Measurements from ENCODE around the gene TPH2.

Gene TPH2

DNA sequence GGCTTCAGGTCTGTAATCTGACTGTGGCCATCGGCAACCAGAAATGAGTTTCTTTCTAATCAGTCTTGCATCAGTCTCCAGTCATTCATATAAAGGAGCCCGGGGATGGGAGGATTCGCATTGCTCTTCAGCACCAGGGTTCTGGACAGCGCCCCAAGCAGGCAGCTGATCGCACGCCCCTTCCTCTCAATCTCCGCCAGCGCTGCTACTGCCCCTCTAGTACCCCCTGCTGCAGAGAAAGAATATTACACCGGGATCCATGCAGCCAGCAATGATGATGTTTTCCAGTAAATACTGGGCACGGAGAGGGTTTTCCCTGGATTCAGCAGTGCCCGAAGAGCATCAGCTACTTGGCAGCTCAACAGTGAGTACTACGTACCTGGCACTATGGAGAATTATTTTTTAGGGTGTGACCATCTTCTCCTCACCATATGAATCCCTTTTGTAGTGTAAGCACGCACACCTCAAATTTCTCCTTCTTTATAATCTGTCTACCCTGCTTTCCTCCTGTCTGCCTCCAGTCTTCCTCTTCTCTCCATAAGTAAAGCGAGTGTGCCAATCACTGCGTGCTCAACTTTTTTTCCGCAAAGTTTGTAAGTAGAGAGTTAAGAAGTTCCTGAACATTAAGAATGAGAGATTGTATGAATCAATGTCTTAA, at the start of gene TPH2:
TPH2 (plus strand) TSS at position 118 of the 658 bp plus-strand sequence; CDS start at position 260, 142 bp downstream.
- Histone ChIP-seq H3K9me3 (ENCODE audit: control insufficient read depth in 2 of 2, low read length in 2 of 2) (no peaks in the 10 kb centered on the region), H3K9ac (ENCODE audit: low read depth in 1 of 2, low read length in 2 of 2) (no peak within 1 kb of the TSS), H3K27me3 (ENCODE audit: control insufficient read depth in 2 of 2, insufficient read depth in 2 of 2, low read length in 2 of 2) (peaks cover 2 to 10% of the 10 kb centered on the region in 2 donors), H3K27ac (ENCODE audit: low read depth in 2 of 2, low read length in 2 of 2) (no peak within 1 kb of the TSS), H3K36me3 (ENCODE audit: control insufficient read depth in 2 of 2, insufficient read depth in 2 of 2, low read length in 2 of 2) (no peaks in the 10 kb centered on the region), H3K4me1 (ENCODE audit: control insufficient read depth in 2 of 2, insufficient read depth in 2 of 2, low read length in 2 of 2) (no peaks in the 10 kb centered on the region), H3K4me3 (ENCODE audit: low read length in 2 of 2) (no peak within 1 kb of the TSS)

DNA sequence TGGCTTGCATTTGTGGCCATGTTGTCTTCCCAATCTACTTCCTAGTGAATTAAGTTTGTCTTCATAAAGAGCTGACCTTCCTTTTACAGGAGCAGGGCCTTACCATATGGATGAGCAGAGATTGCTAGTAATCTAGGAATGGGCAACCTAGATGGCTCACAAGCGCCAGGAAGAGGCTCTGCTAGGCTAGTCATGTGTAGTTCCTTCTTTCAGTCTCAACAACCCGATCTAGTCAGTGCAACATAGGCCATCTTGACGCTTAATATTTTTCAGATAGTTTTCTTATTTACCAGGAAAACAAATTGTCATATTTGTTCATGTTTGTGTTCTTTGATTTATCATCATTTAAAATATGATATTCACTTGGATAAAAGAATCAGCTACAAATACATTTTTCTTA, 48.2 kb upstream of the TPH2 start:
- H3K4me1 ChIP-seq (ENCODE audit: control insufficient read depth in 2 of 2, insufficient read depth in 2 of 2, low read length in 2 of 2): no peaks in the 10 kb centered on the region
- no peak overlapping the region for H3K27ac ChIP-seq (ENCODE audit: low read depth in 2 of 2, low read length in 2 of 2)
- H3K36me3 ChIP-seq (ENCODE audit: control insufficient read depth in 2 of 2, insufficient read depth in 2 of 2, low read length in 2 of 2): peaks cover 7 to 11% of the 10 kb centered on the region in 2 donors

DNA sequence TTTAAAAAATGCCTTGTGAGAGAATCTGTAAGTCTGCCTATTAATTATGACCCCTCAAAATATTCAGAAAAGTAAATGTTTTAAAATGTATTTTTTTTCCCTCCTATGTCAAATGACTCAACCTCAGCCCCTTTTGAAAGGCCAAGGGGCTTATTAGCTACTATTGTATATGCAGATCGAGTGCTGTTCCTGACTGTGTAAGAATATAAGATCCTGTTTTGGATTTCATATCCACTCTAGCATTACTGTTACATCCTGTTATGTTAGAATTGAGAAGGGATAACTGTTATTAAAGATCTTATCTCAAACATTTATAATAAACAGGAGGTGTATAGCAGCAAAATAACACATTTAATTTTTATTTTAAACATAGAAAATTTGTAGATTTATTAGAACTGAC, 46.6 kb upstream of the TPH2 start:
- Histone ChIP-seq H3K36me3 (ENCODE audit: control insufficient read depth in 2 of 2, insufficient read depth in 2 of 2, low read length in 2 of 2) (peaks cover 9 to 17% of the 10 kb centered on the region in 2 donors), H3K27ac (ENCODE audit: low read depth in 2 of 2, low read length in 2 of 2) (no peak overlapping the region), H3K27me3 (ENCODE audit: control insufficient read depth in 2 of 2, insufficient read depth in 2 of 2, low read length in 2 of 2) (no peaks in the 10 kb centered on the region), H3K4me1 (ENCODE audit: control insufficient read depth in 2 of 2, insufficient read depth in 2 of 2, low read length in 2 of 2) (no peaks in the 10 kb centered on the region), H3K4me3 (ENCODE audit: low read length in 2 of 2) (no peak overlapping the region), H3K9ac (ENCODE audit: low read depth in 1 of 2, low read length in 2 of 2) (no peak overlapping the region), H3K9me3 (ENCODE audit: control insufficient read depth in 2 of 2, low read length in 2 of 2) (no peaks in the 10 kb centered on the region)

More for the DNA sequence above, 48.2 kb upstream of the TPH2 start:
- Histone ChIP-seq H3K4me3 (ENCODE audit: low read length in 2 of 2) (no peak overlapping the region), H3K27me3 (ENCODE audit: control insufficient read depth in 2 of 2, insufficient read depth in 2 of 2, low read length in 2 of 2) (no peaks in the 10 kb centered on the region), H3K9ac (ENCODE audit: low read depth in 1 of 2, low read length in 2 of 2) (no peak overlapping the region), H3K9me3 (ENCODE audit: control insufficient read depth in 2 of 2, low read length in 2 of 2) (no peaks in the 10 kb centered on the region)

DNA sequence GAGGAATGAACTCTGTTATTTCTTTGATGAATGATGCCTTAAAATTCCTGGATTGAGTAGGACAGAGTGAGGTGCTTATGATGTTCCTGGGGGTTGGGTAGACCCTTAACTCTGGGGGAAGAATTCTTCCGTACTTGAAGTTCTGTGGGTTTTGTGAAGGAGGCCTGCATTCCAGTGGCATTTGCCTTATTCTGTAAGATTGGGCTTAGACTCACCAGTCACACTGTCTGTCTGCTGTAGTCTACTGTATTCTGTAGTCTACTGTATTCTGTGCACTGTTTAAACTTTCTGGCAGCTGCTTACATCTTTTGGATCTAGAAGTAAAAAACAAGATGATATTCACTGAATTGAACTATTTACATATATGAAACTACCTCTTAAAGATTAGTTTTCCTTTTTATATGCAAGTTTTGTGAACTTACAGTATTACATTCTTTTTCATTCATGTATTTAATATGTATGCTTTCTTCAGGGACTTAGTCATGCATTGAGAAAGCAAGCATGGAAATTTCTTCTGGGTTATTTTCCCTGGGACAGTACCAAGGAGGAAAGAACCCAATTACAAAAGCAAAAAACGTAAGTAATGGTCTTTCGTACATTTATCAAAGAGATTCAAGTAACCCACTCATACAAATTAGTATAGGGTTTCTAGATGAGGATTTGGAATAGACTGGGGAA, 42.3 kb upstream of the TPH2 start:
- H3K27me3 ChIP-seq (ENCODE audit: control insufficient read depth in 2 of 2, insufficient read depth in 2 of 2, low read length in 2 of 2): no peaks in the 10 kb centered on the region
- no peak overlapping the region for H3K4me3 ChIP-seq (ENCODE audit: low read length in 2 of 2)
- no peaks in the 10 kb centered on the region for H3K9me3 ChIP-seq (ENCODE audit: control insufficient read depth in 2 of 2, low read length in 2 of 2)
- peaks cover 22 to 23% of the 10 kb centered on the region in 2 donors for H3K36me3 ChIP-seq (ENCODE audit: control insufficient read depth in 2 of 2, insufficient read depth in 2 of 2, low read length in 2 of 2)
- H3K27ac ChIP-seq (ENCODE audit: low read depth in 2 of 2, low read length in 2 of 2): no peak overlapping the region
- no peaks in the 10 kb centered on the region for H3K4me1 ChIP-seq (ENCODE audit: control insufficient read depth in 2 of 2, insufficient read depth in 2 of 2, low read length in 2 of 2)
- no peak overlapping the region for H3K9ac ChIP-seq (ENCODE audit: low read depth in 1 of 2, low read length in 2 of 2)

DNA sequence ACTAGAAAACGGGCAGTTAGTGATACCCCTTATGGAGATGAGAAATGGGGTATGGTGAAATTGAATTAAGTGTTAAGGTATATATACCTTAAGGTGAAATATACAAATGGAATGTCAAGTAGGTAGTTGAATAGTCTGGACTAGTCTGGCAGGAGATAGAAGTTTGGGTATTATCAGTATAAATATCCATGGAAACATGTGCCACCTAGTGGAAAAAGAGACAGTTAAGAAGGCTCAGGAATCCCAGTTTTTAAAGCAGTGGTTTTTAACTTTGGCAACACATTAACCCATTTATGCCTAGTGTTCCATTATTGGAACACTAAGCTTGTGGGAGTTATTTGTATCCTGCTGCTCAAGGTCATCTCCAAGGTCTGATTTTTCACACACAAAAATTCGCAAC, 38.6 kb upstream of the TPH2 start:
- Histone ChIP-seq H3K36me3 (ENCODE audit: control insufficient read depth in 2 of 2, insufficient read depth in 2 of 2, low read length in 2 of 2) (peaks cover 31 to 36% of the 10 kb centered on the region in 2 donors), H3K4me3 (ENCODE audit: low read length in 2 of 2) (no peak overlapping the region), H3K9ac (ENCODE audit: low read depth in 1 of 2, low read length in 2 of 2) (no peak overlapping the region), H3K27me3 (ENCODE audit: control insufficient read depth in 2 of 2, insufficient read depth in 2 of 2, low read length in 2 of 2) (no peaks in the 10 kb centered on the region), H3K9me3 (ENCODE audit: control insufficient read depth in 2 of 2, low read length in 2 of 2) (no peaks in the 10 kb centered on the region), H3K4me1 (ENCODE audit: control insufficient read depth in 2 of 2, insufficient read depth in 2 of 2, low read length in 2 of 2) (no peaks in the 10 kb centered on the region), H3K27ac (ENCODE audit: low read depth in 2 of 2, low read length in 2 of 2) (no peak overlapping the region)

DNA sequence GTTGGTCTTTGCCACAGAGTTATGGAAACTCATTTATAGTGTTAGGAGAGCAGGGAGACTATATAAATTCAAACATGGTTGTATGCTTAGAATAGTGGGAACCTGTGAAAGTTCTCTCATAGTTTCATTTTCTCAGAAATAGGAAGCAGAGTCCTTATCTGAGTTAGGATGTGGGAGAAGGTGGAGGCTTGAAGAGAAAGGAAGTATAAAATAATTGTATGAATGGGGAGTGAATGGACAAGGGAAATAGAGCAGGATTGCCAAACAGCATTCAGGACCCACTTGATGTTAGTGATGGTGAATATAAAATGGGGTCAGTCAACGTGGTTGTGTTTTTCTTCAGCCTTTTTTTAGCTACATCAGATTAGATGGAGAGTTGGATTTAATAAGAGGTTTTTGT, 34.0 kb upstream of the TPH2 start:
- H3K9ac ChIP-seq (ENCODE audit: low read depth in 1 of 2, low read length in 2 of 2): no peak overlapping the region
- no peaks in the 10 kb centered on the region for H3K9me3 ChIP-seq (ENCODE audit: control insufficient read depth in 2 of 2, low read length in 2 of 2)
- H3K27me3 ChIP-seq (ENCODE audit: control insufficient read depth in 2 of 2, insufficient read depth in 2 of 2, low read length in 2 of 2): no peaks in the 10 kb centered on the region
- peaks cover 39 to 40% of the 10 kb centered on the region in 2 donors for H3K36me3 ChIP-seq (ENCODE audit: control insufficient read depth in 2 of 2, insufficient read depth in 2 of 2, low read length in 2 of 2)
- H3K4me3 ChIP-seq (ENCODE audit: low read length in 2 of 2): no peak overlapping the region
- no peak overlapping the region for H3K27ac ChIP-seq (ENCODE audit: low read depth in 2 of 2, low read length in 2 of 2)
- H3K4me1 ChIP-seq (ENCODE audit: control insufficient read depth in 2 of 2, insufficient read depth in 2 of 2, low read length in 2 of 2): no peaks in the 10 kb centered on the region

DNA sequence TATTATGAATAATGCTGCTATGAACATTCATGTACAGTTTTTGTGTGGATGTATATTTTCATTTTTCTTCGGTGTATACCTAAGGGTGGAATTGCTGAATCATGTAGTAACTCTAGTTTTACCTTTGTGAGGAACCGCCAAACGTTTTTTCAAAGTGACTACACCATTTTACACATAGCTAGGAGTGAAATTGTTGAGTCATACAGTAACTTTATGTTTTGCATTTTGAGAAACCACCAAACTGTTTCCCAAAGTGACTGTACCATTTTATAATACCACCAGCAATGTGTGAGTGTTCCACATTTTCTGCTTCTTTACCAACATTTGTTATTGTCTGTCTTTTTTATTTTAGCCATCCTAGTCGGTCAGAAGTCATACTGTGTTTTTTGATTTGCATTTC, 3.1 kb upstream of the TPH2 start:
- Histone ChIP-seq H3K27me3 (ENCODE audit: control insufficient read depth in 2 of 2, insufficient read depth in 2 of 2, low read length in 2 of 2) (peaks cover 2 to 5% of the 10 kb centered on the region in 2 donors), H3K36me3 (ENCODE audit: control insufficient read depth in 2 of 2, insufficient read depth in 2 of 2, low read length in 2 of 2) (no peaks in the 10 kb centered on the region), H3K9me3 (ENCODE audit: control insufficient read depth in 2 of 2, low read length in 2 of 2) (no peaks in the 10 kb centered on the region), H3K4me1 (ENCODE audit: control insufficient read depth in 2 of 2, insufficient read depth in 2 of 2, low read length in 2 of 2) (no peaks in the 10 kb centered on the region), H3K4me3 (ENCODE audit: low read length in 2 of 2) (no peak overlapping the region), H3K9ac (ENCODE audit: low read depth in 1 of 2, low read length in 2 of 2) (no peak overlapping the region), H3K27ac (ENCODE audit: low read depth in 2 of 2, low read length in 2 of 2) (no peak overlapping the region)

DNA sequence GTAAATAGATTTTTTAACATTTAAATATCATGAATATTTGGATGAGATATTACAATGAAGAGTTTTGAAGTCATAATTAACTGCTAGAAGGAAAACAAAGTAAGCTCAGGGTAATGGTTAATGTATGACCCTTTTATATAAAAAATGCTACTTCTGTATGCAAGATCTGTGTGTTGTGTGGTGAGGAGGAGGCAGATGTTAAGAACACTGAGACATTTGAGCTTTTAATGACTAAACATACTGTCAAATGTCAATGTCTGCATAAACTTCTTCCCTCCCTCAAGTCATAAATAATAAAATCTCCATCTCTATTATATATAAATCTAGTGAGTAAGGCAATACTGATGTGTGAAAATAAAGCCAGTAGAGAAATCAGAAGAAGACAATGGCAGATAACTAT, 1.4 kb downstream of the TPH2 start:
- Histone ChIP-seq H3K27me3 (ENCODE audit: control insufficient read depth in 2 of 2, insufficient read depth in 2 of 2, low read length in 2 of 2) (peaks cover 2 to 10% of the 10 kb centered on the region in 2 donors), H3K36me3 (ENCODE audit: control insufficient read depth in 2 of 2, insufficient read depth in 2 of 2, low read length in 2 of 2) (no peaks in the 10 kb centered on the region), H3K4me3 (ENCODE audit: low read length in 2 of 2) (no peak overlapping the region), H3K4me1 (ENCODE audit: control insufficient read depth in 2 of 2, insufficient read depth in 2 of 2, low read length in 2 of 2) (no peaks in the 10 kb centered on the region), H3K9ac (ENCODE audit: low read depth in 1 of 2, low read length in 2 of 2) (no peak overlapping the region), H3K9me3 (ENCODE audit: control insufficient read depth in 2 of 2, low read length in 2 of 2) (no peaks in the 10 kb centered on the region), H3K27ac (ENCODE audit: low read depth in 2 of 2, low read length in 2 of 2) (no peak overlapping the region)

DNA sequence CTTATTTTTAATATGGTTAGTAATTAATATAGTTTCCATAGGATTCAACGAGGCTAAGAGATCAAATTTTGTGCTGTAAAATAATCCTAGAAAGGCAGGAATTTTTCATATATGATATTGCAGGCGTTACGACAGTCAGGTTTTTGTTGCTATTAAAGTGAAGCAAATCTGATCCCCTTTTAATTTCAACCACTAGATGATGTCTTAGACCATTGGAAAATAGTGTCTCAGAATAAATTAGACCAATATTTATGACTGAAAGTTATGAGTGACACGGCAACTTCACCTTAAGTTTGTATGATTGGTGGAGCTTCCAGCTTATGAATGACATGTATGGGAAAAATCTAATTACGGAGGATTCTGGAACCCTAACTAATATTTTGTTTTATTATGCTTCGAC, 2.5 kb downstream of the TPH2 start:
- Histone ChIP-seq H3K9me3 (ENCODE audit: control insufficient read depth in 2 of 2, low read length in 2 of 2) (no peaks in the 10 kb centered on the region), H3K9ac (ENCODE audit: low read depth in 1 of 2, low read length in 2 of 2) (no peak overlapping the region), H3K27me3 (ENCODE audit: control insufficient read depth in 2 of 2, insufficient read depth in 2 of 2, low read length in 2 of 2) (peaks cover 2 to 10% of the 10 kb centered on the region in 2 donors)

DNA sequence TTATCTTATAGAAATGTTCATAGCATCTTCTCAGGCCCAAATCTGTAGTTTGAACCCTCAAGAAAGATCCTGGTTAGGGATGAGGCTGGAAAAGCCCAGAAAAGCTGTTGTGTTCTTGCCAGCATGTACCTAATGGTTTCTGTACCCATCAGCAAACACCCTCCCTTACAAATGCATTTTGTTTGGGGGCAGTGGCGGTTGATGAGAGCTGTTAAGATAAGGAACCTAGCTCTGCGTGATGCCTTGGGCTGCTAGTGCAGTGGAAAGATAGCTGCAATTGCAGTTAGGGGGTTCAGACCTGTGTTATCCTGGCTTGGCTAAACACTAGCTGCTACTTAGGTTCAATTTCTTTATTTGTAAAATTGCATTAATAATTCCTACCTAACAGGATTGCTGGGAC, 3.6 kb downstream of the TPH2 start:
- Histone ChIP-seq H3K36me3 (ENCODE audit: control insufficient read depth in 2 of 2, insufficient read depth in 2 of 2, low read length in 2 of 2) (no peaks in the 10 kb centered on the region), H3K9ac (ENCODE audit: low read depth in 1 of 2, low read length in 2 of 2) (no peak overlapping the region), H3K4me1 (ENCODE audit: control insufficient read depth in 2 of 2, insufficient read depth in 2 of 2, low read length in 2 of 2) (no peaks in the 10 kb centered on the region), H3K9me3 (ENCODE audit: control insufficient read depth in 2 of 2, low read length in 2 of 2) (no peaks in the 10 kb centered on the region), H3K4me3 (ENCODE audit: low read length in 2 of 2) (no peak overlapping the region), H3K27me3 (ENCODE audit: control insufficient read depth in 2 of 2, insufficient read depth in 2 of 2, low read length in 2 of 2) (peaks cover 0 to 14% of the 10 kb centered on the region in 2 donors), H3K27ac (ENCODE audit: low read depth in 2 of 2, low read length in 2 of 2) (no peak overlapping the region)

More for the DNA sequence above, 2.5 kb downstream of the TPH2 start:
- Histone ChIP-seq H3K27ac (ENCODE audit: low read depth in 2 of 2, low read length in 2 of 2) (no peak overlapping the region), H3K4me1 (ENCODE audit: control insufficient read depth in 2 of 2, insufficient read depth in 2 of 2, low read length in 2 of 2) (no peaks in the 10 kb centered on the region), H3K4me3 (ENCODE audit: low read length in 2 of 2) (no peak overlapping the region), H3K36me3 (ENCODE audit: control insufficient read depth in 2 of 2, insufficient read depth in 2 of 2, low read length in 2 of 2) (no peaks in the 10 kb centered on the region)
